SK-N-SH (cell line): ENCODE measurements around the gene ADH1B. TPM values are rescaled to one million over a fixed set of nuclear protein-coding genes. Genes with fewer than 3 reads are reported as not detected.

ENCODE experiments used
- CTCF ChIA-PET: fragments of 300-600, 350-600 bp; formaldehyde crosslinking; extraction: SDS; loops from one replicate; lab custom pipeline; 2021; lab: Yijun Ruan, JAX
- POLR2A ChIA-PET: fragments of 350-600 bp; sonication (Branson Sonifier 250); formaldehyde crosslinking; extraction: SDS; loops from one replicate; lab custom pipeline; 2020; ENCODE audit warnings: antibody characterized with exemption, inconsistent platforms; lab: Yijun Ruan, JAX
- DNase-seq: peaks from one replicate; pipeline ENCODE4 v3.0.0; 2012
- H2AFZ ChIP-seq: fragments of 200-600 bp; sonication (generic); 2 replicates; pipeline ENCODE4 v1.8.1; 2016; ENCODE audit warnings: antibody characterized with exemption, mild to moderate bottlenecking, low read depth
- H3F3A ChIP-seq: fragments of 200-600 bp; sonication (generic); replicated peaks from 2 replicates; pipeline ENCODE3; 2016; ENCODE audit warnings: antibody characterized with exemption, mild to moderate bottlenecking; ENCODE audit not compliant: insufficient read depth
- H3K27ac ChIP-seq, 2 experiments: fragments of 200-500 bp in 1 of 2; fragments of 200-600 bp in 1 of 2; sonication (Bioruptor generic) in 1 of 2; sonication (generic), shearing (Covaris generic) in 1 of 2; 2 replicates each; pipeline versions ENCODE4 v1.5.1 to v1.6.1; 2014 to 2016; ENCODE audit warnings: low read depth in 2 of 2, inconsistent platforms in 1 of 2, low read length in 1 of 2, mild to moderate bottlenecking in 1 of 2, mixed read lengths in 1 of 2
- H3K27me3 ChIP-seq: fragments of 200-600 bp; sonication (generic), shearing (Covaris generic); 2 replicates; pipeline ENCODE4 v1.6.1; 2016; ENCODE audit warnings: mixed run types; ENCODE audit not compliant: insufficient read depth
- H3K36me3 ChIP-seq, 2 experiments: fragments of 200-500 bp in 1 of 2; fragments of 200-600 bp in 1 of 2; sonication (Bioruptor generic) in 1 of 2; sonication (generic) in 1 of 2; replicated peaks in 1 of 2; 2 replicates each; pipeline versions ENCODE3 to v1.5.1; 2014 to 2016; ENCODE audit warnings: low read length in 1 of 2, mild to moderate bottlenecking in 1 of 2; ENCODE audit not compliant: insufficient read depth in 2 of 2, control insufficient read depth in 1 of 2
- H3K4me1 ChIP-seq, 2 experiments: fragments of 200-500 bp in 1 of 2; fragments of 200-600 bp in 1 of 2; sonication (Bioruptor generic) in 1 of 2; sonication (generic), shearing (Covaris generic) in 1 of 2; 2 replicates each; pipeline versions ENCODE4 v1.5.1 to v1.6.1; 2014 to 2016; ENCODE audit warnings: low read depth in 1 of 2, low read length in 1 of 2, mixed run types in 1 of 2; ENCODE audit not compliant: insufficient read depth in 2 of 2, control insufficient read depth in 1 of 2
- H3K4me2 ChIP-seq: fragments of 200-600 bp; sonication (generic), shearing (Covaris generic); 2 replicates; pipeline ENCODE4 v1.6.1; 2017; ENCODE audit warnings: mixed run types
- H3K4me3 ChIP-seq, 2 experiments: fragments of 200-500 bp in 1 of 2; fragments of 200-600 bp in 1 of 2; sonication (Bioruptor generic) in 1 of 2; sonication (generic), shearing (Covaris generic) in 1 of 2; 2 replicates each; pipeline versions ENCODE4 v1.5.1 to v1.8.1; 2014 to 2016; ENCODE audit warnings: low read depth in 2 of 2, inconsistent platforms in 1 of 2, low read length in 1 of 2, mild to moderate bottlenecking in 1 of 2, mixed read lengths in 1 of 2, moderate library complexity in 1 of 2
- H3K79me2 ChIP-seq: fragments of 200-600 bp; sonication (generic); 2 replicates; pipeline ENCODE4 v1.8.1; 2017; ENCODE audit warnings: mild to moderate bottlenecking; ENCODE audit not compliant: insufficient read depth
- H3K9ac ChIP-seq: fragments of 200-600 bp; sonication (generic); 2 replicates; pipeline ENCODE4 v1.6.1; 2017; ENCODE audit warnings: mixed run types
- H3K9me2 ChIP-seq: fragments of 200-600 bp; sonication (generic); 2 replicates; pipeline ENCODE4 v1.6.1; 2017; ENCODE audit warnings: mixed run types
- H3K9me3 ChIP-seq: fragments of 200-600 bp; sonication (generic); 2 replicates; pipeline ENCODE4 v1.6.1; 2017; ENCODE audit warnings: mixed run types, mild to moderate bottlenecking, moderate library complexity
- H4K20me1 ChIP-seq: fragments of 200-600 bp; sonication (generic); 2 replicates; pipeline ENCODE4 v1.6.1; 2017; ENCODE audit warnings: mild to moderate bottlenecking, mixed run types; ENCODE audit not compliant: insufficient read depth
- ELF1 ChIP-seq: IDR thresholded peaks from 2 replicates; pipeline ENCODE4 v1.4.0; 2012
- EP300 ChIP-seq, 2 experiments: IDR thresholded peaks; 2 replicates each; pipeline versions ENCODE4 v1.4.0 to v1.6.1; 2012; ENCODE audit warnings: borderline replicate concordance in 1 of 2, low read depth in 1 of 2, low read length in 1 of 2
- FOXM1 ChIP-seq: IDR thresholded peaks from 2 replicates; pipeline ENCODE4 v1.4.0; 2012; ENCODE audit warnings: low read depth, mild to moderate bottlenecking
- GATA2 ChIP-seq: sonication (generic); formaldehyde crosslinking; IDR thresholded peaks from 2 replicates; pipeline ENCODE4 v1.5.0; 2020; ENCODE audit warnings: mild to moderate bottlenecking, missing genetic modification reagents
- MXI1 ChIP-seq: IDR thresholded peaks from 2 replicates; pipeline ENCODE4 v1.6.1; 2012; ENCODE audit warnings: mild to moderate bottlenecking, low read depth, low read length, improper control_type of control experiment
- POLR2AphosphoS5 ChIP-seq: IDR thresholded peaks from 2 replicates; pipeline ENCODE4 v1.6.1; 2012; ENCODE audit warnings: low read depth, low read length
- RCOR1 ChIP-seq: fragments of 150-350 bp; IDR thresholded peaks from 2 replicates; pipeline ENCODE4 v1.6.1; 2017; ENCODE audit warnings: antibody characterized with exemption, low read length
- RXRA ChIP-seq: IDR thresholded peaks from 2 replicates; pipeline ENCODE4 v1.4.0; 2012; ENCODE audit warnings: low read depth, mild to moderate bottlenecking, borderline replicate concordance
- TAF1 ChIP-seq: IDR thresholded peaks from 2 replicates; pipeline ENCODE4 v1.6.1; 2012; ENCODE audit warnings: low read depth, mild to moderate bottlenecking, low read length, moderate library complexity, borderline replicate concordance
- TEAD4 ChIP-seq: IDR thresholded peaks from 2 replicates; pipeline ENCODE4 v1.4.0; 2012; ENCODE audit warnings: mild to moderate bottlenecking, borderline replicate concordance; ENCODE audit not compliant: insufficient read depth
- polyA plus RNA-seq, 3 experiments: library from polyadenylated mRNA; depleted of rRNA; stranded (reverse); fragments of >200 nt; gene quantifications; 2 replicates each; pipeline ENCODE4 v1.2.3, GENCODE V29; 2012
- TF ChIP-seq, protein P1 (sequence below): IDR thresholded peaks from 2 replicates; pipeline ENCODE4 v1.6.1; 2012; ENCODE audit warnings: mild to moderate bottlenecking, low read depth, low read length, moderate library complexity
- TF ChIP-seq, protein P2 (sequence below): IDR thresholded peaks from 2 replicates; pipeline ENCODE4 v1.4.0; 2012; ENCODE audit warnings: low read depth, borderline replicate concordance
- TF ChIP-seq, protein P3 (sequence below): fragments of 200-600 bp; sonication (generic); IDR thresholded peaks from 2 replicates; pipeline ENCODE4 v1.6.1; 2017; ENCODE audit warnings: antibody characterized with exemption, mild to moderate bottlenecking, moderate library complexity
- TF ChIP-seq, protein P4 (sequence below): fragments of 150-350 bp; IDR thresholded peaks from 2 replicates; pipeline ENCODE4 v1.6.1; 2016; ENCODE audit warnings: mild to moderate bottlenecking, low read depth, low read length
- TF ChIP-seq, protein P5 (sequence below): IDR thresholded peaks from 2 replicates; pipeline ENCODE4 v1.4.0; 2012; ENCODE audit warnings: low read depth, borderline replicate concordance

ADH1B gene
- polyA plus RNA-seq, 1 of the 3 experiments (the other 2 are of a cell fraction) = not detected

- Histone ChIP-seq H3F3A (no peaks in the 10 kb centered on the region), H3K9me3 (no peaks in the 10 kb centered on the region), H3K27ac (no peak overlapping the region), H4K20me1 (no peaks in the 10 kb centered on the region), H3K4me3 (no peak overlapping the region), H3K36me3 (no peaks in the 10 kb centered on the region), H2AFZ (no peak overlapping the region), H3K79me2 (no peaks in the 10 kb centered on the region), H3K27me3 (no peaks in the 10 kb centered on the region), H3K9ac (no peak overlapping the region), H3K4me2 (no peak overlapping the region), H3K9me2 (no peaks in the 10 kb centered on the region), H3K4me1 (no peaks in the 10 kb centered on the region)
- TF ChIP-seq RXRA (no peak), EP300 (IDR thresholded peaks at IDR 0.05; ENCODE audit: borderline replicate concordance in 1 of 2, low read depth in 1 of 2, low read length in 1 of 2) (no peak), ELF1 (no peak), RCOR1 (no peak), TAF1 (no peak), FOXM1 (no peak), MXI1 (no peak)
- TF ChIP-seq, protein P1, sequence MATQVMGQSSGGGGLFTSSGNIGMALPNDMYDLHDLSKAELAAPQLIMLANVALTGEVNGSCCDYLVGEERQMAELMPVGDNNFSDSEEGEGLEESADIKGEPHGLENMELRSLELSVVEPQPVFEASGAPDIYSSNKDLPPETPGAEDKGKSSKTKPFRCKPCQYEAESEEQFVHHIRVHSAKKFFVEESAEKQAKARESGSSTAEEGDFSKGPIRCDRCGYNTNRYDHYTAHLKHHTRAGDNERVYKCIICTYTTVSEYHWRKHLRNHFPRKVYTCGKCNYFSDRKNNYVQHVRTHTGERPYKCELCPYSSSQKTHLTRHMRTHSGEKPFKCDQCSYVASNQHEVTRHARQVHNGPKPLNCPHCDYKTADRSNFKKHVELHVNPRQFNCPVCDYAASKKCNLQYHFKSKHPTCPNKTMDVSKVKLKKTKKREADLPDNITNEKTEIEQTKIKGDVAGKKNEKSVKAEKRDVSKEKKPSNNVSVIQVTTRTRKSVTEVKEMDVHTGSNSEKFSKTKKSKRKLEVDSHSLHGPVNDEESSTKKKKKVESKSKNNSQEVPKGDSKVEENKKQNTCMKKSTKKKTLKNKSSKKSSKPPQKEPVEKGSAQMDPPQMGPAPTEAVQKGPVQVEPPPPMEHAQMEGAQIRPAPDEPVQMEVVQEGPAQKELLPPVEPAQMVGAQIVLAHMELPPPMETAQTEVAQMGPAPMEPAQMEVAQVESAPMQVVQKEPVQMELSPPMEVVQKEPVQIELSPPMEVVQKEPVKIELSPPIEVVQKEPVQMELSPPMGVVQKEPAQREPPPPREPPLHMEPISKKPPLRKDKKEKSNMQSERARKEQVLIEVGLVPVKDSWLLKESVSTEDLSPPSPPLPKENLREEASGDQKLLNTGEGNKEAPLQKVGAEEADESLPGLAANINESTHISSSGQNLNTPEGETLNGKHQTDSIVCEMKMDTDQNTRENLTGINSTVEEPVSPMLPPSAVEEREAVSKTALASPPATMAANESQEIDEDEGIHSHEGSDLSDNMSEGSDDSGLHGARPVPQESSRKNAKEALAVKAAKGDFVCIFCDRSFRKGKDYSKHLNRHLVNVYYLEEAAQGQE = no peak
- TF ChIP-seq, protein P2, sequence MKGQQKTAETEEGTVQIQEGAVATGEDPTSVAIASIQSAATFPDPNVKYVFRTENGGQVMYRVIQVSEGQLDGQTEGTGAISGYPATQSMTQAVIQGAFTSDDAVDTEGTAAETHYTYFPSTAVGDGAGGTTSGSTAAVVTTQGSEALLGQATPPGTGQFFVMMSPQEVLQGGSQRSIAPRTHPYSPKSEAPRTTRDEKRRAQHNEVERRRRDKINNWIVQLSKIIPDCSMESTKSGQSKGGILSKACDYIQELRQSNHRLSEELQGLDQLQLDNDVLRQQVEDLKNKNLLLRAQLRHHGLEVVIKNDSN = no peak
- no peak for DNase-seq
- ChIA-PET POLR2A (no interaction called here), CTCF (no interaction called here)
These were observed 41.6 kb upstream of the ADH1B start for GRCh38 chr4:99362768-99363167.

GRCh38 chr4:99361899-99362275 is 40.7 kb upstream of the ADH1B start:
- no peak for DNase-seq
- Histone ChIP-seq H3F3A (no peaks in the 10 kb centered on the region), H3K36me3 (no peaks in the 10 kb centered on the region), H3K9me3 (no peaks in the 10 kb centered on the region), H3K9ac (no peak overlapping the region), H3K4me2 (no peak overlapping the region), H4K20me1 (no peaks in the 10 kb centered on the region), H3K9me2 (no peaks in the 10 kb centered on the region), H3K4me1 (no peaks in the 10 kb centered on the region), H2AFZ (no peak overlapping the region), H3K27me3 (no peaks in the 10 kb centered on the region), H3K4me3 (no peak overlapping the region), H3K27ac (no peak overlapping the region), H3K79me2 (no peaks in the 10 kb centered on the region)
- ChIA-PET POLR2A (no interaction called here), CTCF (no interaction called here)
- TF ChIP-seq, protein P3, sequence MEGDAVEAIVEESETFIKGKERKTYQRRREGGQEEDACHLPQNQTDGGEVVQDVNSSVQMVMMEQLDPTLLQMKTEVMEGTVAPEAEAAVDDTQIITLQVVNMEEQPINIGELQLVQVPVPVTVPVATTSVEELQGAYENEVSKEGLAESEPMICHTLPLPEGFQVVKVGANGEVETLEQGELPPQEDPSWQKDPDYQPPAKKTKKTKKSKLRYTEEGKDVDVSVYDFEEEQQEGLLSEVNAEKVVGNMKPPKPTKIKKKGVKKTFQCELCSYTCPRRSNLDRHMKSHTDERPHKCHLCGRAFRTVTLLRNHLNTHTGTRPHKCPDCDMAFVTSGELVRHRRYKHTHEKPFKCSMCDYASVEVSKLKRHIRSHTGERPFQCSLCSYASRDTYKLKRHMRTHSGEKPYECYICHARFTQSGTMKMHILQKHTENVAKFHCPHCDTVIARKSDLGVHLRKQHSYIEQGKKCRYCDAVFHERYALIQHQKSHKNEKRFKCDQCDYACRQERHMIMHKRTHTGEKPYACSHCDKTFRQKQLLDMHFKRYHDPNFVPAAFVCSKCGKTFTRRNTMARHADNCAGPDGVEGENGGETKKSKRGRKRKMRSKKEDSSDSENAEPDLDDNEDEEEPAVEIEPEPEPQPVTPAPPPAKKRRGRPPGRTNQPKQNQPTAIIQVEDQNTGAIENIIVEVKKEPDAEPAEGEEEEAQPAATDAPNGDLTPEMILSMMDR = no peak
- no peak for TF ChIP-seq RXRA
- no peak for TF ChIP-seq RCOR1
- TF ChIP-seq TEAD4 = no peak
- TF ChIP-seq GATA2 = no peak
- TF ChIP-seq, protein P4, sequence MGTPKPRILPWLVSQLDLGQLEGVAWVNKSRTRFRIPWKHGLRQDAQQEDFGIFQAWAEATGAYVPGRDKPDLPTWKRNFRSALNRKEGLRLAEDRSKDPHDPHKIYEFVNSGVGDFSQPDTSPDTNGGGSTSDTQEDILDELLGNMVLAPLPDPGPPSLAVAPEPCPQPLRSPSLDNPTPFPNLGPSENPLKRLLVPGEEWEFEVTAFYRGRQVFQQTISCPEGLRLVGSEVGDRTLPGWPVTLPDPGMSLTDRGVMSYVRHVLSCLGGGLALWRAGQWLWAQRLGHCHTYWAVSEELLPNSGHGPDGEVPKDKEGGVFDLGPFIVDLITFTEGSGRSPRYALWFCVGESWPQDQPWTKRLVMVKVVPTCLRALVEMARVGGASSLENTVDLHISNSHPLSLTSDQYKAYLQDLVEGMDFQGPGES = no peak
- TF ChIP-seq POLR2AphosphoS5 = no peak
- TF ChIP-seq, protein P2 = no peak
- TF ChIP-seq, protein P5, sequence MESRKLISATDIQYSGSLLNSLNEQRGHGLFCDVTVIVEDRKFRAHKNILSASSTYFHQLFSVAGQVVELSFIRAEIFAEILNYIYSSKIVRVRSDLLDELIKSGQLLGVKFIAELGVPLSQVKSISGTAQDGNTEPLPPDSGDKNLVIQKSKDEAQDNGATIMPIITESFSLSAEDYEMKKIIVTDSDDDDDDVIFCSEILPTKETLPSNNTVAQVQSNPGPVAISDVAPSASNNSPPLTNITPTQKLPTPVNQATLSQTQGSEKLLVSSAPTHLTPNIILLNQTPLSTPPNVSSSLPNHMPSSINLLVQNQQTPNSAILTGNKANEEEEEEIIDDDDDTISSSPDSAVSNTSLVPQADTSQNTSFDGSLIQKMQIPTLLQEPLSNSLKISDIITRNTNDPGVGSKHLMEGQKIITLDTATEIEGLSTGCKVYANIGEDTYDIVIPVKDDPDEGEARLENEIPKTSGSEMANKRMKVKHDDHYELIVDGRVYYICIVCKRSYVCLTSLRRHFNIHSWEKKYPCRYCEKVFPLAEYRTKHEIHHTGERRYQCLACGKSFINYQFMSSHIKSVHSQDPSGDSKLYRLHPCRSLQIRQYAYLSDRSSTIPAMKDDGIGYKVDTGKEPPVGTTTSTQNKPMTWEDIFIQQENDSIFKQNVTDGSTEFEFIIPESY = no peak
